Left lung (tissue), 10 donors: Measurements from ENCODE around the gene APLNR. TPM values are rescaled to one million over a fixed set of nuclear protein-coding genes. Genes with fewer than 3 reads are reported as not detected.

Experiments
- ATAC-seq: fragments of 200-7000 bp; cut with Tn5 transposase; one replicate; pipeline ENCODE4 v1.9.1; 2020; ENCODE audit warnings: moderate library complexity
- DNase-seq, 4 donors: peaks; one replicate each; pipeline ENCODE4 v3.0.0-alpha.2; 2013 to 2020
- H3K27ac ChIP-seq, 2 donors: fragments of 200-600 bp; sonication (generic) in 1 of 2; one replicate each; pipeline versions ENCODE4 v1.5.0 to v1.8.0; 2020 to 2021
- H3K27me3 ChIP-seq, 2 donors: fragments of 200-600 bp; sonication (generic) in 1 of 2; one replicate each; pipeline versions ENCODE4 v1.5.0 to v1.8.0; 2020 to 2021
- H3K36me3 ChIP-seq, 2 donors: fragments of 200-600 bp; sonication (generic) in 1 of 2; one replicate each; pipeline versions ENCODE4 v1.5.0 to v1.8.0; 2020 to 2021
- H3K4me1 ChIP-seq, 2 donors: fragments of 200-600 bp; one replicate each; pipeline ENCODE4 v1.8.0; 2021
- H3K4me3 ChIP-seq, 2 donors: fragments of 200-600 bp; sonication (generic) in 1 of 2; one replicate each; pipeline versions ENCODE4 v1.5.0 to v1.8.0; 2020 to 2021; ENCODE audit warnings: mild to moderate bottlenecking in 1 of 2
- H3K9me3 ChIP-seq, 2 donors: fragments of 200-600 bp; sonication (generic) in 1 of 2; one replicate each; pipeline versions ENCODE4 v1.5.0 to v1.8.0; 2020 to 2021
- CTCF ChIP-seq, 2 donors: fragments of 200-600 bp; sonication (generic) in 1 of 2; IDR thresholded peaks; one replicate each; pipeline versions ENCODE4 v1.5.0 to v1.8.0; 2021; ENCODE audit warnings: antibody characterized with exemption in 2 of 2
- intact Hi-C, 2 donors: fragments of 100-400 bp; cut with DNase I; formaldehyde crosslinking; loops; one replicate each; pipeline versions ENCODE4 v1.11.2 to v1.14.2; 2022
- polyA plus RNA-seq, 6 donors: library from polyadenylated mRNA; unstranded; fragments of 120-200 nt; gene quantifications; one replicate each; pipeline ENCODE4 v1.2.1, GENCODE V29; 2013; ENCODE audit not compliant: insufficient read length in 6 of 6
- total RNA-seq, 2 donors: library from RNA; stranded (reverse); fragmentation: NEBNext Ultra II Directional; extraction: Animal tissue kit (Norgen Biotek cat#: 25700); gene quantifications; one replicate each; pipeline ENCODE4 v1.2.1, GENCODE V29; 2021
- donor health status: DM: no; HTN: yes; CAD: no.
- donor health status: DM: no; HTN: no; CAD: no.

The APLNR gene
- total and polyA plus RNA-seq, 8 donors, result 11.2 to 189 (median 144) TPM

- H3K27ac ChIP-seq, result no peak overlapping the region
- no peaks in the 10 kb centered on the region for H3K4me1 ChIP-seq
- ATAC-seq (no peak), DNase-seq (no peak)
- no peaks in the 10 kb centered on the region for H3K36me3 ChIP-seq
- no peaks in the 10 kb centered on the region for H3K9me3 ChIP-seq
- TF ChIP-seq CTCF (IDR thresholded peaks at IDR 0.05), result no peak
- no peak overlapping the region for H3K4me3 ChIP-seq
- H3K27me3 ChIP-seq, result peaks cover 0 to 52% of the 10 kb centered on the region in 2 donors
- intact Hi-C loops, result no loop called here
Observed at GRCh38 chr11:57230791-57231538, 6.1 kb downstream of the APLNR start.

- Histone ChIP-seq H3K36me3 (no peaks in the 10 kb centered on the region), H3K9me3 (no peaks in the 10 kb centered on the region), H3K4me3 (no peak overlapping the region), H3K27ac (no peak overlapping the region), H3K27me3 (peaks cover 0 to 46% of the 10 kb centered on the region in 2 donors), H3K4me1 (no peaks in the 10 kb centered on the region)
- intact Hi-C loops, result no loop called here
- no peak for TF ChIP-seq CTCF (IDR thresholded peaks at IDR 0.05)
- ATAC-seq (no peak), DNase-seq (no peak)
Observed at GRCh38 chr11:57230316-57230715, 6.7 kb downstream of the APLNR start.

- Histone ChIP-seq H3K27ac (no peak overlapping the region), H3K9me3 (no peaks in the 10 kb centered on the region), H3K4me1 (no peaks in the 10 kb centered on the region), H3K36me3 (no peaks in the 10 kb centered on the region), H3K27me3 (peaks cover 0 to 31% of the 10 kb centered on the region in 2 donors), H3K4me3 (no peak overlapping the region)
- ATAC-seq (no peak), DNase-seq (no peak)
- no peak for TF ChIP-seq CTCF (IDR thresholded peaks at IDR 0.05)
- intact Hi-C loops, result no loop called here
Observed at GRCh38 chr11:57228600-57228999, 8.4 kb downstream of the APLNR start.

GRCh38 chr11:57224537-57224936 is 12.5 kb downstream of the APLNR start:
- H3K36me3 ChIP-seq, result no peaks in the 10 kb centered on the region
- no peaks in the 10 kb centered on the region for H3K4me1 ChIP-seq
- intact Hi-C loops, result no loop called here
- no peak overlapping the region for H3K27ac ChIP-seq
- H3K4me3 ChIP-seq, result no peak overlapping the region
- H3K9me3 ChIP-seq, result no peaks in the 10 kb centered on the region
- DNase-seq (no peak), ATAC-seq (no peak)
- TF ChIP-seq CTCF (IDR thresholded peaks at IDR 0.05), result no peak
- H3K27me3 ChIP-seq, result no peaks in the 10 kb centered on the region

- Histone ChIP-seq H3K4me1 (peaks cover 0 to 2% of the 10 kb centered on the region in 2 donors), H3K4me3 (no peak overlapping the region), H3K27me3 (no peaks in the 10 kb centered on the region), H3K9me3 (no peaks in the 10 kb centered on the region), H3K27ac (no peak overlapping the region), H3K36me3 (no peaks in the 10 kb centered on the region)
- DNase-seq, result no peak
- ATAC-seq, result no peak
- TF ChIP-seq CTCF (IDR thresholded peaks at IDR 0.05), result no peak
- intact Hi-C loops, result no loop called here
Observed at GRCh38 chr11:57224128-57224527, 12.9 kb downstream of the APLNR start.
